GM12891 (cell line): ENCODE results near the gene THEMIS2.
"Not testable (repeated sequence)": the region's sequence is repeated elsewhere in the genome, so short reads cannot be mapped to it uniquely, and the experiment has no call there.

Source experiments
- PAX5 ChIP-seq: IDR thresholded peaks from 2 replicates; pipeline ENCODE4 v1.6.1; 2011; ENCODE audit warnings: low read length, moderate library complexity, mild to moderate bottlenecking; ENCODE audit not compliant: insufficient read depth, severe bottlenecking
- POLR2A ChIP-seq: IDR thresholded peaks from 2 replicates; pipeline ENCODE4 v1.6.1; 2011; ENCODE audit warnings: low read depth, low read length, control low read depth
- POLR2AphosphoS5 ChIP-seq: IDR thresholded peaks from 2 replicates; pipeline ENCODE4 v1.6.1; 2011; ENCODE audit warnings: low read depth, low read length, control low read depth
- POU2F2 ChIP-seq: IDR thresholded peaks from 2 replicates; pipeline ENCODE4 v1.6.1; 2011; ENCODE audit warnings: low read depth, mild to moderate bottlenecking, control low read depth, low read length, moderate library complexity
- SPI1 ChIP-seq: IDR thresholded peaks from 2 replicates; pipeline ENCODE4 v1.6.1; 2011; ENCODE audit warnings: low read depth, low read length, control low read depth
- TAF1 ChIP-seq: IDR thresholded peaks from 2 replicates; pipeline ENCODE4 v1.6.1; 2011; ENCODE audit warnings: low read depth, low read length, control low read depth

GRCh38 chr1:27857552-27857951, 14.8 kb upstream of the THEMIS2 start:
- not testable (repeated sequence) for TF ChIP-seq TAF1, POLR2AphosphoS5, SPI1, POLR2A, PAX5, POU2F2
